Fibroblast of gingiva (primary cell): ENCODE data around the gene CXCL11.
A peak's percentile ranks its signal among the peaks of the same experiment; 100 is the strongest.
"Not testable (repeated sequence)": the region's sequence is repeated elsewhere in the genome, so short reads cannot be mapped to it uniquely, and the experiment has no call there.

Experiments
- DNase-seq: peaks from one replicate; pipeline ENCODE4 v3.0.0-alpha.2; 2011; ENCODE audit warnings: low read depth

CXCL11 gene

GRCh38 chr4:76042241-76042998 lies 6.5 kb upstream of the CXCL11 start:
- DNase-seq, result not testable (repeated sequence)

GRCh38 chr4:76036855-76037254 lies 985 bp upstream of the CXCL11 start:
- no peak for DNase-seq

GRCh38 chr4:76035141-76035540 lies 729 bp downstream of the CXCL11 start:
- DNase-seq, result no peak

GRCh38 chr4:76029300-76029699 lies 6.6 kb downstream of the CXCL11 start:
- no peak for DNase-seq

GRCh38 chr4:76028350-76028765 lies 7.5 kb downstream of the CXCL11 start:
- DNase-seq, result no peak

GRCh38 chr4:76024065-76024464 lies 11.8 kb downstream of the CXCL11 start:
- no peak for DNase-seq

GRCh38 chr4:76023389-76023788 lies 12.5 kb downstream of the CXCL11 start, which contains the start of gene CXCL10:
Gene CXCL10 (minus strand): TSS chr4:76023497. CDS start chr4:76023431, 66 bp downstream.
- no peak for DNase-seq

- no peak for DNase-seq
Measured at GRCh38 chr4:76022677-76023076, 13.2 kb downstream of the CXCL11 start.

- no peak for DNase-seq
Measured at GRCh38 chr4:76022031-76022430, 13.8 kb downstream of the CXCL11 start.

GRCh38 chr4:76017056-76017686 lies 18.7 kb downstream of the CXCL11 start:
- DNase-seq, result no peak

- no peak for DNase-seq
Measured at GRCh38 chr4:76016393-76016792, 19.5 kb downstream of the CXCL11 start.

- no peak for DNase-seq
Measured at GRCh38 chr4:76013540-76013939, 22.3 kb downstream of the CXCL11 start.

GRCh38 chr4:76012388-76012801 lies 23.5 kb downstream of the CXCL11 start:
- DNase-seq, result peak; percentile 17

GRCh38 chr4:76011700-76012387 lies 24.0 kb downstream of the CXCL11 start:
- DNase-seq, result peak; percentile 73

- DNase-seq, result no peak
Measured at GRCh38 chr4:76011018-76011670, 24.7 kb downstream of the CXCL11 start.

GRCh38 chr4:76010576-76010975 lies 25.3 kb downstream of the CXCL11 start:
- no peak for DNase-seq

- no peak for DNase-seq
Measured at GRCh38 chr4:76009311-76009710, 26.6 kb downstream of the CXCL11 start.

- DNase-seq, result no peak
Measured at GRCh38 chr4:76007089-76007862, 28.6 kb downstream of the CXCL11 start, which contains the start of gene CXCL9. Gene CXCL9 (minus strand): TSS chr4:76007509. CDS start chr4:76007449, 60 bp downstream.

- no peak for DNase-seq
Measured at GRCh38 chr4:76003620-76004019, 32.2 kb downstream of the CXCL11 start.

GRCh38 chr4:76003035-76003434 lies 32.8 kb downstream of the CXCL11 start:
- DNase-seq, result no peak

GRCh38 chr4:76002176-76002575 lies 33.7 kb downstream of the CXCL11 start:
- DNase-seq, result no peak

- no peak for DNase-seq
Measured at GRCh38 chr4:76001700-76002099, 34.2 kb downstream of the CXCL11 start.
